BLaER1 (cell line): ENCODE measurements around the gene CD302.
"Not testable (repeated sequence)": the region's sequence is repeated elsewhere in the genome, so short reads cannot be mapped to it uniquely, and the experiment has no call there.

ENCODE experiments used
- H3K27ac ChIP-seq: shearing (Covaris generic); formaldehyde crosslinking; 2 replicates; pipeline ENCODE4 v1.8.1; 2022
- H3K27me3 ChIP-seq: shearing (Covaris generic); formaldehyde crosslinking; 2 replicates; pipeline ENCODE4 v1.8.1; 2022
- H3K36me3 ChIP-seq: shearing (Covaris generic); formaldehyde crosslinking; 2 replicates; pipeline ENCODE4 v1.8.1; 2022
- H3K4me1 ChIP-seq: shearing (Covaris generic); formaldehyde crosslinking; 2 replicates; pipeline ENCODE4 v1.8.1; 2022
- H3K4me2 ChIP-seq: shearing (Covaris generic); formaldehyde crosslinking; 2 replicates; pipeline ENCODE4 v1.8.1; 2022
- H3K4me3 ChIP-seq: shearing (Covaris generic); formaldehyde crosslinking; 2 replicates; pipeline ENCODE4 v1.8.1; 2022
- H3K9ac ChIP-seq: shearing (Covaris generic); formaldehyde crosslinking; 2 replicates; pipeline ENCODE4 v1.8.1; 2022
- H3K9me3 ChIP-seq: shearing (Covaris generic); formaldehyde crosslinking; 2 replicates; pipeline ENCODE4 v1.8.1; 2022
- H4K20me1 ChIP-seq: shearing (Covaris generic); formaldehyde crosslinking; 2 replicates; pipeline ENCODE4 v1.8.1; 2022
- Cebpa-rat ChIP-seq: shearing (Covaris generic); IDR thresholded peaks from 2 replicates; pipeline ENCODE4 v1.8.1; 2022

Gene CD302

GRCh38 chr2:159758239-159758638 lies 39.8 kb downstream of the CD302 start:
- no peaks in the 10 kb centered on the region for H3K27me3 ChIP-seq
- no peak overlapping the region for H3K4me2 ChIP-seq
- TF ChIP-seq Cebpa-rat = no peak
- peaks cover 96% of the 10 kb centered on the region for H4K20me1 ChIP-seq
- no peak overlapping the region for H3K9ac ChIP-seq
- no peak overlapping the region for H3K4me3 ChIP-seq
- peaks cover 98% of the 10 kb centered on the region for H3K36me3 ChIP-seq
- no peak overlapping the region for H3K27ac ChIP-seq
- H3K4me1 ChIP-seq = no peaks in the 10 kb centered on the region
- H3K9me3 ChIP-seq = no peaks in the 10 kb centered on the region

DNA sequence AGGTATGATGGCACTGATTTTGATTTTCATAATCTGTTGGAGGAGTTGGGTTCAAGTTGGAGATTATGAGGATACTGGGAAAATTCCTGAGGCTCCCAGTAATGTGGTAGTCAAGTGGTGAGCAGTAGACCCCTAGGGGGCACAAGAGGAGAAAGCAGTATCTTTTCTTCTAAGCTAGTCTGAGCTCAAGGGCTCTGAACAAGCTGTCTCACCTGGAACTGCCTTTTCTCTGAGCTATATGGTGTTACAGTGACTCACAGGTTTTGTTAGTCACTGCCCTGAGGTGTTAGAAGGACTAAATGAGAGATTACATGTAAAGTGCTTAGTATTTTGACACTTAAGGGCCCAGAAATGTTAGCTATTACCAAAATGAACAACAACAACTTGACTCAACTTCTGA lies 42.2 kb downstream of the CD302 start:
- H3K27me3 ChIP-seq = no peaks in the 10 kb centered on the region
- H3K36me3 ChIP-seq = peaks cover 99% of the 10 kb centered on the region

DNA sequence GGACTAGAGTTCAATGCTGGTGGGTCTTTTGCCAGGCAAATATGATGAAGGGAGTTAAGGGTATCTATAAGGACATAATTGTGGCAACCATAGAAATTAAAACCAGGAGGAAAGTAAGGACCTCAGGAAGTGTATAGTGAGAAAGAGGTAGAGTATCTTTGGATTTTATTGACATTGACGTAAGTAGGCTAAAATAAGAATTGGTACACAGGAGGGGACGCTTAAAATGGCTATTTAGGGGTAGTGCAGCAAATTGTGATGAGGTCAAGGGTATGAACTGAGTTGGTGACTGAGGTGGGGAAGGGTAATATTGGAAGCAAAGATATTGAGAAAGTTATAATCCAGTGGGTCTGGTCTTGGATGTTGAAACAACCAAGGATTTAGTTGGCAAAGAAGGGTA lies 43.0 kb downstream of the CD302 start:
- Histone ChIP-seq H3K4me3 (no peak overlapping the region), H3K4me2 (no peak overlapping the region), H3K9ac (no peak overlapping the region), H3K27ac (no peak overlapping the region), H3K9me3 (no peaks in the 10 kb centered on the region), H3K36me3 (peaks cover 97% of the 10 kb centered on the region), H3K4me1 (no peaks in the 10 kb centered on the region), H4K20me1 (peaks cover 99% of the 10 kb centered on the region), H3K27me3 (no peaks in the 10 kb centered on the region)
- TF ChIP-seq Cebpa-rat = no peak

More for the DNA sequence above, 42.2 kb downstream of the CD302 start:
- no peak for TF ChIP-seq Cebpa-rat
- Histone ChIP-seq H4K20me1 (peaks cover 99% of the 10 kb centered on the region), H3K27ac (no peak overlapping the region), H3K4me2 (no peak overlapping the region), H3K4me1 (no peaks in the 10 kb centered on the region), H3K9me3 (no peaks in the 10 kb centered on the region), H3K9ac (no peak overlapping the region), H3K4me3 (no peak overlapping the region)

DNA sequence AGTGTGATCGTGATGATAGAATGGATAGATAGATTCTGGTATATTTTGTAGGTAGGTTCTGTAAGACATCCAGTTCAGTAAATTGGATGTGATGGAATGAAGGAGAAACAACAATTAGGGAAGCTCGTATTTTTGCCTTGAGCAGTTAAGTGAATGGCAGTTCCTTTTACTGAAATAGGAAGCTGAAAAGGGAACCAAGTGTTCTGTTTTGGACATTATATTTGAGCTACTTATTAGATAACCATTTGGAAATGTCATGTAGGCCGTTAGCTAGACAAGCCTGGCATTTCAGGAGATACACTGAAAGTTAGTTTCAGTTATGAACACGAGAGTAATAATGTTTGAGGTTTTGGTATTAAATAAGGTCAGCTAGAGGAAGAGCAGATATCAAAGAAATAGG lies 44.2 kb downstream of the CD302 start:
- H3K27ac ChIP-seq = no peak overlapping the region
- H3K36me3 ChIP-seq = peaks cover 97% of the 10 kb centered on the region
- no peaks in the 10 kb centered on the region for H3K9me3 ChIP-seq

DNA sequence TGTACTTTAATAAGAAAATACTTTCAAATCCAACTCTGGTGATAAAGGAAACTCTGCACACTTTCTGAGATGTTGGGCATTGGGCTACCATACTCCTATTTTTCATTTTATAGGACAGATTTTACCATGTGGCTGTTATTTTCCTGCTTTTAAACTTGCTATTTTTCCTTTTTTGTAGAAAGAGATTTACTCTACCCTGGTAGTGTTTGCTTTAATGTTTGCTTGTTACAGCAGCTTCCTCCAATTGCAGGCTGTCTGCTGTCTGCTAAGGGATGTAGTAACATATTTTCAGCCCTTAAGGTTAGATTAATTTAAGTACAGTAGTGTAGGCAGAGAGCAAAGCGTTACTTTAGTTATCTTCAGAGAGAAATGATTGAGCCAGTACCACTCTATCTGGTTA lies 47.1 kb downstream of the CD302 start:
- Histone ChIP-seq H3K9me3 (no peaks in the 10 kb centered on the region), H3K27me3 (no peaks in the 10 kb centered on the region), H3K27ac (no peak overlapping the region), H3K4me1 (no peaks in the 10 kb centered on the region), H3K4me3 (no peak overlapping the region), H3K9ac (no peak overlapping the region), H3K4me2 (no peak overlapping the region), H3K36me3 (peaks cover 95% of the 10 kb centered on the region), H4K20me1 (peaks cover 88% of the 10 kb centered on the region)
- no peak for TF ChIP-seq Cebpa-rat

More for the DNA sequence above, 44.2 kb downstream of the CD302 start:
- Histone ChIP-seq H3K27me3 (no peaks in the 10 kb centered on the region), H3K4me3 (no peak overlapping the region), H3K4me1 (no peaks in the 10 kb centered on the region), H3K4me2 (no peak overlapping the region), H4K20me1 (peaks cover 99% of the 10 kb centered on the region), H3K9ac (no peak overlapping the region)
- no peak for TF ChIP-seq Cebpa-rat

DNA sequence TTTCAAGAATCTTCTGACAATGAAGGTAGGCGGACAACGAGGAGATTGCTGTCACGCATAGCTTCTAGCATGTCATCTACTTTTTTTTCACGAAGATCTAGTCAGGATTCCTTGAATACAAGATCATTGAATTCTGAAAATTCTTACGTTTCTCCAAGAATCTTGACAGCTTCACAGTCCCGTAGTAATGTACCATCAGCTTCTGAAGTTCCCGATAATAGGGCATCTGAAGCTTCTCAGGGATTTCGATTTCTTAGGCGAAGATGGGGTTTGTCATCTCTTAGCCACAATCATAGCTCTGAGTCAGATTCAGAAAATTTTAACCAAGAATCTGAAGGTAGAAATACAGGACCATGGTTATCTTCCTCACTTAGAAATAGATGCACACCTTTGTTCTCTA lies 49.9 kb downstream of the CD302 start:
- no peaks in the 10 kb centered on the region for H3K4me1 ChIP-seq
- no peak overlapping the region for H3K4me2 ChIP-seq
- no peak overlapping the region for H3K4me3 ChIP-seq
- peaks cover 87% of the 10 kb centered on the region for H4K20me1 ChIP-seq
- H3K27ac ChIP-seq = no peak overlapping the region
- no peak for TF ChIP-seq Cebpa-rat
- H3K9ac ChIP-seq = no peak overlapping the region
- peaks cover 93% of the 10 kb centered on the region for H3K36me3 ChIP-seq
- H3K27me3 ChIP-seq = no peaks in the 10 kb centered on the region
- H3K9me3 ChIP-seq = no peaks in the 10 kb centered on the region

GRCh38 chr2:159745237-159745636 lies 52.8 kb downstream of the CD302 start:
- H3K4me2 ChIP-seq, H3K27ac ChIP-seq, H3K27me3 ChIP-seq, H3K9ac ChIP-seq, H3K9me3 ChIP-seq, H3K4me3 ChIP-seq, H3K4me1 ChIP-seq: not testable (repeated sequence)
- H3K36me3 ChIP-seq = peaks cover 89% of the 10 kb centered on the region
- peaks cover 88% of the 10 kb centered on the region for H4K20me1 ChIP-seq

DNA sequence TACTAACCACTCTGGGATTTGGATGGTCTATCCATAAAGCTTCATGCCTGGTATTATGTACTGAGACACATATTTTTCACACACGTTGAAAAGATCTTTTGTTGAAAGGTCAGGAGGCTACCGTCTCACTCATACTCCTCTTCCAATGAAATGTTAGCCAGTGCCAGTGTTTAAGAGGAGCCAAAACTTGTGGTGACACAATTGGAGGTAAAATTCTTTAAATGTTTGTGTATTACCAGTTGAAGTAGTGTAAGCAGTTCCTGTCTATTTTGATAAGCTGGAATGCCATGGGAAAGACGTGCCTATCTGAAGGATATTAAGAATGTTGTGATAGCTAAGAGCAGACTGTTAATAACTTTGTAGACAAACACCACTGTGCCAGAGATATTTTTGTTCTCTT lies 53.6 kb downstream of the CD302 start:
- H3K9me3 ChIP-seq = no peaks in the 10 kb centered on the region
- no peak overlapping the region for H3K27ac ChIP-seq
- H4K20me1 ChIP-seq = peaks cover 88% of the 10 kb centered on the region
- H3K9ac ChIP-seq = no peak overlapping the region
- no peak for TF ChIP-seq Cebpa-rat
- H3K36me3 ChIP-seq = peaks cover 84% of the 10 kb centered on the region
- H3K27me3 ChIP-seq = no peaks in the 10 kb centered on the region
- H3K4me2 ChIP-seq = no peak overlapping the region
- H3K4me3 ChIP-seq = no peak overlapping the region
- no peaks in the 10 kb centered on the region for H3K4me1 ChIP-seq

GRCh38 chr2:159742846-159743245 lies 55.2 kb downstream of the CD302 start:
- Histone ChIP-seq H4K20me1 (peaks cover 88% of the 10 kb centered on the region), H3K4me1 (no peaks in the 10 kb centered on the region), H3K4me3 (no peak overlapping the region), H3K27ac (no peak overlapping the region), H3K36me3 (peaks cover 84% of the 10 kb centered on the region), H3K4me2 (no peak overlapping the region), H3K27me3 (no peaks in the 10 kb centered on the region), H3K9ac (no peak overlapping the region), H3K9me3 (no peaks in the 10 kb centered on the region)
- no peak for TF ChIP-seq Cebpa-rat

- Histone ChIP-seq H3K4me1 (0 out of 2 replicates have a peak, but pooled peaks cover 4% of the 10 kb centered on the region), H3K36me3 (peaks cover 84% of the 10 kb centered on the region), H3K27ac (no peak overlapping the region), H3K4me3 (no peak overlapping the region), H3K9ac (no peak overlapping the region), H3K4me2 (no peak overlapping the region), H3K9me3 (no peaks in the 10 kb centered on the region), H3K27me3 (no peaks in the 10 kb centered on the region), H4K20me1 (peaks cover 100% of the 10 kb centered on the region)
- TF ChIP-seq Cebpa-rat = no peak
Measured at GRCh38 chr2:159738509-159739390, 59.3 kb downstream of the CD302 start.

GRCh38 chr2:159737917-159738296 lies 60.1 kb downstream of the CD302 start:
- H3K27ac ChIP-seq = no peak overlapping the region
- peaks cover 85% of the 10 kb centered on the region for H3K36me3 ChIP-seq

More at GRCh38 chr2:159737917-159738296, 60.1 kb downstream of the CD302 start:
- no peak overlapping the region for H3K9ac ChIP-seq
- 0 out of 2 replicates have a peak, but pooled peaks cover 4% of the 10 kb centered on the region for H3K4me1 ChIP-seq
- H3K9me3 ChIP-seq = no peaks in the 10 kb centered on the region
- H3K4me2 ChIP-seq = no peak overlapping the region
- no peak for TF ChIP-seq Cebpa-rat
- peaks cover 100% of the 10 kb centered on the region for H4K20me1 ChIP-seq
- no peak overlapping the region for H3K4me3 ChIP-seq
- no peaks in the 10 kb centered on the region for H3K27me3 ChIP-seq
